ENCODE measurements around the gene DPH1. TPM values are rescaled to one million over a fixed set of nuclear protein-coding genes. Genes with fewer than 3 reads are reported as not detected.

Gene DPH1
- total RNA-seq, 1 experiment from 2014 or later = 60.2 TPM

- DNase-seq (ENCODE audit: low read depth, low spot score) = no peak
- in situ Hi-C loops (cut with HindIII; ENCODE audit: low pct_unique_long_range_greater_than_20kb, low sequenced_read_pairs) = no loop called here
These were observed 25.6 kb downstream of the DPH1 start for GRCh38 chr17:2055292-2056205.

GRCh38 chr17:2056206-2057174 lies 26.5 kb downstream of the DPH1 start:
- DNase-seq (ENCODE audit: low read depth, low spot score) = no peak
- in situ Hi-C loops (cut with HindIII; ENCODE audit: low pct_unique_long_range_greater_than_20kb, low sequenced_read_pairs) = no loop called here

GRCh38 chr17:2057175-2057759 lies 27.3 kb downstream of the DPH1 start:
- in situ Hi-C loops (cut with HindIII; ENCODE audit: low pct_unique_long_range_greater_than_20kb, low sequenced_read_pairs) = no loop called here

GRCh38 chr17:2057760-2058585 lies 28.0 kb downstream of the DPH1 start:
- DNase-seq (ENCODE audit: low read depth, low spot score) = no peak
- in situ Hi-C loops (cut with HindIII; ENCODE audit: low pct_unique_long_range_greater_than_20kb, low sequenced_read_pairs) = no loop called here

More at GRCh38 chr17:2057175-2057759, 27.3 kb downstream of the DPH1 start:
- DNase-seq (ENCODE audit: low read depth, low spot score) = no peak

GRCh38 chr17:2058586-2059546 lies 28.9 kb downstream of the DPH1 start:
- in situ Hi-C loops (cut with HindIII; ENCODE audit: low pct_unique_long_range_greater_than_20kb, low sequenced_read_pairs) = no loop called here
- DNase-seq (ENCODE audit: low read depth, low spot score) = no peak

- in situ Hi-C loops (cut with HindIII; ENCODE audit: low pct_unique_long_range_greater_than_20kb, low sequenced_read_pairs) = no loop called here
- DNase-seq (ENCODE audit: low read depth, low spot score) = no peak
These were observed 29.8 kb downstream of the DPH1 start for GRCh38 chr17:2059547-2060384.

GRCh38 chr17:2060385-2060658 lies 30.4 kb downstream of the DPH1 start:
- no peak for DNase-seq (ENCODE audit: low read depth, low spot score)
- in situ Hi-C loops (cut with HindIII; ENCODE audit: low pct_unique_long_range_greater_than_20kb, low sequenced_read_pairs) = no loop called here

- in situ Hi-C loops (cut with HindIII; ENCODE audit: low pct_unique_long_range_greater_than_20kb, low sequenced_read_pairs) = no loop called here
- no peak for DNase-seq (ENCODE audit: low read depth, low spot score)
These were observed 30.9 kb downstream of the DPH1 start for GRCh38 chr17:2060681-2061440.

GRCh38 chr17:2061441-2061958 lies 31.5 kb downstream of the DPH1 start:
- in situ Hi-C loops (cut with HindIII; ENCODE audit: low pct_unique_long_range_greater_than_20kb, low sequenced_read_pairs) = no loop called here
- no peak for DNase-seq (ENCODE audit: low read depth, low spot score)

- no peak for DNase-seq (ENCODE audit: low read depth, low spot score)
- in situ Hi-C loops (cut with HindIII; ENCODE audit: low pct_unique_long_range_greater_than_20kb, low sequenced_read_pairs) = no loop called here
These were observed 32.7 kb downstream of the DPH1 start for GRCh38 chr17:2062571-2063183.

- in situ Hi-C loops (cut with HindIII; ENCODE audit: low pct_unique_long_range_greater_than_20kb, low sequenced_read_pairs) = no loop called here
- no peak for DNase-seq (ENCODE audit: low read depth, low spot score)
These were observed 33.6 kb downstream of the DPH1 start for GRCh38 chr17:2063261-2064146.

GRCh38 chr17:2064147-2064489 lies 34.2 kb downstream of the DPH1 start:
- no peak for DNase-seq (ENCODE audit: low read depth, low spot score)
- in situ Hi-C loops (cut with HindIII; ENCODE audit: low pct_unique_long_range_greater_than_20kb, low sequenced_read_pairs) = no loop called here

GRCh38 chr17:2064520-2064971 lies 34.6 kb downstream of the DPH1 start:
- in situ Hi-C loops (cut with HindIII; ENCODE audit: low pct_unique_long_range_greater_than_20kb, low sequenced_read_pairs) = no loop called here

More at GRCh38 chr17:2064520-2064971, 34.6 kb downstream of the DPH1 start:
- no peak for DNase-seq (ENCODE audit: low read depth, low spot score)

All from SK-MEL-5 (cell line).